ENCODE data around the gene NAALADL2.

DNA sequence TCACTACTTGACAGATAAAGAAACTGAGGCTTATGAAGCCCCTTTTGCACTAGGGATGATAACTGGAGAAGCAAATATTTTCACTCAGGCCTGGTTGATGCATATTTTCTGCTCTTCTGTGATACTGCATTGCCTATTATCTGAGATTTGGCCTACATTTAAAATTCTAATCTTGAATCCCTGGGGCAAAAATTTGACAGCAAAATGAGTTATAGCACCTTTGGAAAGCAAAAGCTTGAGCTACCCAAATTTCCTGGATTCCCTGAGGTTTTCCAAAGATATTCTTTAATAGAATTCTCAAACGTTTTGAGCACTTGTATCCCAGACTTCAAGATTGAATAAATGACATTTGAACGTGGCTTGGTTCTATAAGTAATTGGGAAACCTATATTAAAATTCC is 86.1 kb downstream of the NAALADL2 start:
- TF ChIP-seq, protein P1, sequence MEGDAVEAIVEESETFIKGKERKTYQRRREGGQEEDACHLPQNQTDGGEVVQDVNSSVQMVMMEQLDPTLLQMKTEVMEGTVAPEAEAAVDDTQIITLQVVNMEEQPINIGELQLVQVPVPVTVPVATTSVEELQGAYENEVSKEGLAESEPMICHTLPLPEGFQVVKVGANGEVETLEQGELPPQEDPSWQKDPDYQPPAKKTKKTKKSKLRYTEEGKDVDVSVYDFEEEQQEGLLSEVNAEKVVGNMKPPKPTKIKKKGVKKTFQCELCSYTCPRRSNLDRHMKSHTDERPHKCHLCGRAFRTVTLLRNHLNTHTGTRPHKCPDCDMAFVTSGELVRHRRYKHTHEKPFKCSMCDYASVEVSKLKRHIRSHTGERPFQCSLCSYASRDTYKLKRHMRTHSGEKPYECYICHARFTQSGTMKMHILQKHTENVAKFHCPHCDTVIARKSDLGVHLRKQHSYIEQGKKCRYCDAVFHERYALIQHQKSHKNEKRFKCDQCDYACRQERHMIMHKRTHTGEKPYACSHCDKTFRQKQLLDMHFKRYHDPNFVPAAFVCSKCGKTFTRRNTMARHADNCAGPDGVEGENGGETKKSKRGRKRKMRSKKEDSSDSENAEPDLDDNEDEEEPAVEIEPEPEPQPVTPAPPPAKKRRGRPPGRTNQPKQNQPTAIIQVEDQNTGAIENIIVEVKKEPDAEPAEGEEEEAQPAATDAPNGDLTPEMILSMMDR (IDR thresholded peaks at IDR 0.05): no peak
- TF ChIP-seq POLR2A (IDR thresholded peaks at IDR 0.05): no peak
